Endothelial cell of umbilical vein (primary cell): ENCODE data around the gene MEIOSIN.

Experiments used
- EZH2 ChIP-seq: IDR thresholded peaks from 2 replicates; pipeline ENCODE4 v1.6.1; 2012; ENCODE audit warnings: borderline replicate concordance, low read depth, mild to moderate bottlenecking, moderate library complexity, low read length, inconsistent platforms; ENCODE audit not compliant: severe bottlenecking
- FOS ChIP-seq: IDR thresholded peaks from 2 replicates; pipeline ENCODE4 v1.6.1; 2011; ENCODE audit warnings: mild to moderate bottlenecking, low read length, moderate library complexity, borderline replicate concordance; ENCODE audit not compliant: insufficient read depth
- GATA2 ChIP-seq: IDR thresholded peaks from 2 replicates; pipeline ENCODE4 v1.7.0; 2011; ENCODE audit warnings: low read depth, mild to moderate bottlenecking, moderate library complexity, mixed read lengths, low read length; ENCODE audit not compliant: insufficient read length, insufficient read depth
- JUN ChIP-seq: IDR thresholded peaks from 2 replicates; pipeline ENCODE4 v1.6.1; 2011; ENCODE audit warnings: borderline replicate concordance, low read depth; ENCODE audit not compliant: insufficient read length, insufficient read depth
- MYC ChIP-seq: IDR thresholded peaks from one replicate; pipeline ENCODE4 v1.6.1; 2011; ENCODE audit warnings: mild to moderate bottlenecking, low read depth, low read length
- POLR2A ChIP-seq: IDR thresholded peaks from 2 replicates; pipeline ENCODE4 v1.6.1; 2012; ENCODE audit warnings: low read depth, mild to moderate bottlenecking, control low read depth, low read length
- POLR2AphosphoS5 ChIP-seq: IDR thresholded peaks from 2 replicates; pipeline ENCODE4 v1.6.1; 2012; ENCODE audit warnings: low read depth, mild to moderate bottlenecking, control low read depth, low read length, moderate library complexity; ENCODE audit not compliant: insufficient read depth
- TF ChIP-seq, protein P1 (sequence below), 2 donors: IDR thresholded peaks; 1 replicate in 1 of 2; 2 replicates in 1 of 2; pipeline ENCODE4 v1.5.1; 2011; ENCODE audit warnings: low read length in 2 of 2, mild to moderate bottlenecking in 2 of 2, moderate library complexity in 2 of 2, control low read depth in 1 of 2, inconsistent platforms in 1 of 2, low read depth in 1 of 2; ENCODE audit not compliant: insufficient read depth in 1 of 2; ENCODE audit errors: extremely low read depth in 1 of 2
- TF ChIP-seq, protein P2 (sequence below): IDR thresholded peaks from 2 replicates; pipeline ENCODE4 v1.6.1; 2011; ENCODE audit not compliant: insufficient read depth, insufficient read length

DNA sequence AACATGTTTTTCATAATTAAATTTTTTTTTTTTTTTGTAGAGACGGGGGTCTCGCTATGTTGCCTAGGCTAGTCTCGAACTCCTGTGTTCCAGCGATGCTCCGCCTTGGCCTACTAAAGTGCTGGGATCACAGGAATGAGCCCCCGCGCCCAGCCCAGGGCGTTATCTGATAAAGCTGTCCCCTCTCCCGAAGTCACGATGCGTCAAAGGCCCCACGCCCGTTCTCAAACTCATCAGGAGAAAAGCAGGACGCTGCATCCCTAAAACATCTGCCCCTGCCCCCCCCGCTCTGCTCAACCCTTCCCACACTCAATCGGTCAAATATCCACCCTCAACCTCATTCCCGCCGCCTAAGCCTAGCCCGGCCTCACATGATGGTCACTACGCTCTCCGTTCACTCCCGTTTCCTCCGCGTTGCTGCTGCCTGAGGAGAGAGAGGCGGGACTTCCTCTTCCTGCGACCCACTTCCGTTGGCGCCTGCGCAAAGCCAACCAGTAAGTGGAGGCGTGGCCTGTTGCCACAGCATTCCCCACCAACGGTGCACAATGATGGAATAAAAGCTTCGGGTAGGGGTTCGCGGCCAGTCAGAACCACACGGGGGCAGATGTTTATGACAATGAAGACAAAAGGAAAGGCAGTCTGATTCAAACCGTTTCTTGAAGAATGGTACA lies 41.6 kb upstream of the MEIOSIN start, which contains the start of gene SNRPD2:
- TF ChIP-seq, protein P1, sequence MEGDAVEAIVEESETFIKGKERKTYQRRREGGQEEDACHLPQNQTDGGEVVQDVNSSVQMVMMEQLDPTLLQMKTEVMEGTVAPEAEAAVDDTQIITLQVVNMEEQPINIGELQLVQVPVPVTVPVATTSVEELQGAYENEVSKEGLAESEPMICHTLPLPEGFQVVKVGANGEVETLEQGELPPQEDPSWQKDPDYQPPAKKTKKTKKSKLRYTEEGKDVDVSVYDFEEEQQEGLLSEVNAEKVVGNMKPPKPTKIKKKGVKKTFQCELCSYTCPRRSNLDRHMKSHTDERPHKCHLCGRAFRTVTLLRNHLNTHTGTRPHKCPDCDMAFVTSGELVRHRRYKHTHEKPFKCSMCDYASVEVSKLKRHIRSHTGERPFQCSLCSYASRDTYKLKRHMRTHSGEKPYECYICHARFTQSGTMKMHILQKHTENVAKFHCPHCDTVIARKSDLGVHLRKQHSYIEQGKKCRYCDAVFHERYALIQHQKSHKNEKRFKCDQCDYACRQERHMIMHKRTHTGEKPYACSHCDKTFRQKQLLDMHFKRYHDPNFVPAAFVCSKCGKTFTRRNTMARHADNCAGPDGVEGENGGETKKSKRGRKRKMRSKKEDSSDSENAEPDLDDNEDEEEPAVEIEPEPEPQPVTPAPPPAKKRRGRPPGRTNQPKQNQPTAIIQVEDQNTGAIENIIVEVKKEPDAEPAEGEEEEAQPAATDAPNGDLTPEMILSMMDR (IDR thresholded peaks at IDR 0.05; ENCODE audit: extremely low read depth in 1 of 2, insufficient read depth in 1 of 2, low read depth in 1 of 2, low read length in 2 of 2): no peak
- peak; percentile 98 for TF ChIP-seq POLR2A
- peak; percentile 77 for TF ChIP-seq MYC
- peak; percentile 47 for TF ChIP-seq GATA2
- TF ChIP-seq EZH2: no peak
- peak; percentile 96 for TF ChIP-seq POLR2AphosphoS5
- TF ChIP-seq, protein P2, sequence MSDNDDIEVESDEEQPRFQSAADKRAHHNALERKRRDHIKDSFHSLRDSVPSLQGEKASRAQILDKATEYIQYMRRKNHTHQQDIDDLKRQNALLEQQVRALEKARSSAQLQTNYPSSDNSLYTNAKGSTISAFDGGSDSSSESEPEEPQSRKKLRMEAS: peak; percentile 53
- TF ChIP-seq FOS: no peak
- TF ChIP-seq JUN: no peak
